Mucosa of rectum (tissue), 2 donors: ENCODE measurements around the gene ROCK2.

Experiments
- H3K27ac ChIP-seq, 2 donors: one replicate each; pipeline ENCODE4 v1.7.0; 2013; ENCODE audit warnings: inconsistent platforms in 2 of 2, low read depth in 2 of 2, low read length in 2 of 2
- H3K27me3 ChIP-seq, 2 donors: one replicate each; pipeline ENCODE4 v1.7.0; 2013; ENCODE audit warnings: low read length in 2 of 2; ENCODE audit not compliant: control insufficient read depth in 2 of 2, insufficient read depth in 2 of 2
- H3K36me3 ChIP-seq, 2 donors: one replicate each; pipeline ENCODE4 v1.7.0; 2013; ENCODE audit warnings: low read length in 2 of 2; ENCODE audit not compliant: control insufficient read depth in 2 of 2, insufficient read depth in 2 of 2
- H3K4me1 ChIP-seq, 2 donors: one replicate each; pipeline ENCODE4 v1.7.0; 2013; ENCODE audit warnings: low read length in 2 of 2, mild to moderate bottlenecking in 1 of 2; ENCODE audit not compliant: control insufficient read depth in 2 of 2, insufficient read depth in 2 of 2
- H3K4me3 ChIP-seq, 2 donors: one replicate each; pipeline ENCODE4 v1.7.0; 2013; ENCODE audit warnings: low read length in 2 of 2
- H3K9ac ChIP-seq, 2 donors: one replicate each; pipeline ENCODE4 v1.7.0; 2013; ENCODE audit warnings: low read length in 2 of 2, low read depth in 1 of 2, mild to moderate bottlenecking in 1 of 2
- H3K9me3 ChIP-seq, 2 donors: one replicate each; pipeline ENCODE4 v1.7.0; 2013; ENCODE audit warnings: low read length in 2 of 2; ENCODE audit not compliant: control insufficient read depth in 2 of 2
- donor health status: healthy.
- donor health status: Normal muscosa, but diverticular disease.

Gene ROCK2

GRCh38 chr2:11385216-11385615 lies 40.8 kb upstream of the ROCK2 start:
- H3K4me1 ChIP-seq, result peaks cover 44 to 50% of the 10 kb centered on the region in 2 donors
- peak overlapping the region; percentile 90 to 94 for H3K27ac ChIP-seq
- no peak overlapping the region for H3K9ac ChIP-seq
- H3K9me3 ChIP-seq, result no peaks in the 10 kb centered on the region
- H3K36me3 ChIP-seq, result no peaks in the 10 kb centered on the region
- no peak overlapping the region for H3K4me3 ChIP-seq
- no peaks in the 10 kb centered on the region for H3K27me3 ChIP-seq

DNA sequence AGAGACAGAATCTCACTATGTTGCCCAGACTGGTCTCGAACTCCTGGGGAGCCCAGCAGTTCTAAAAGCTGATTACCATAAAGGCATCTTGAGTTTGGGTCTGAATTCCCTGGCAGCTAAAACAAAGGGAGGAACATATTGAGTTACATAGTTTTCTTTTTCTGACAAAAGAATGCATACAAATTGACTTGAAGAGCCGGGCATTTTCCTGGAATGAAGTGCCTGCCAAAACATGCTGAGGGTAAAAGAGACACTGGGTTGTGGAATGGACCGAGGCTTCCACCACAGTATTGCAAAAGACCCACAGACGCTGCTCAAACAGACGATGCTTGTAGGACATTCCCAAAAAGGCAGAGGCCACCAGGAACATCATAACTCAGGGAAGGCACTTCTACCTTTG lies 35.1 kb upstream of the ROCK2 start:
- no peak overlapping the region for H3K4me3 ChIP-seq
- no peak overlapping the region for H3K27ac ChIP-seq
- no peak overlapping the region for H3K9ac ChIP-seq
- H3K9me3 ChIP-seq, result no peaks in the 10 kb centered on the region
- H3K27me3 ChIP-seq, result no peaks in the 10 kb centered on the region
- H3K36me3 ChIP-seq, result no peaks in the 10 kb centered on the region
- H3K4me1 ChIP-seq, result peaks cover 14 to 21% of the 10 kb centered on the region in 2 donors

DNA sequence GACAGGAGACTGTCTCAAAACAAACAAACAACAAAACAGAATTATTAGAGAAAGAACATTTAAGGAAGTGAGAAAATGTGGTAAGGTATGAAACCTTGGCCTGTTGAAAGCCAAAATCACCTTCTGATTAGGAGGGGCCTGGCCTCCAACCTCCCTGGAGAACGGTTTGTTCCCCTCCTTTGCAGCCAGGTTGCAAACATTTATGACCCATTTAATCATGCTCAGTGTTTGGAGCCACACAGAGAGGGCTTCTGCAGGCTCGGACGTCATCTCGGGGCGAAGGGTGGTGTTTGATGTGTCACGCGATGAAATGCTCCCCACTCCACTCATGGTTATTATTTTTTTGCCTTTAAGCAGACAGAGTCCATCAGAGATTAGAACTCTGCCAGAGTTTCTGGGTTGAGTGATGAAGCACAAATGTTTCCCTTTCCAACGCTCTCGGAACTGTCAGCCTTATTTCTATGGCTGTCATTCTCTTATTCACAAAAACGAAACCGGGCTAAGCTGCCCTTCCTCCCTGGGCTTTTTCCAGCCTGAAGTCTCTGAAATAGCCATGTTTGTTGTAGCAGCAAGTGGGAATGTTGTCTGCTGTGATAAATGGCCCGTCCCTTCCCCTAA lies 33.6 kb upstream of the ROCK2 start:
- H3K9me3 ChIP-seq, result no peaks in the 10 kb centered on the region
- H3K4me1 ChIP-seq, result peaks cover 24 to 28% of the 10 kb centered on the region in 2 donors
- H3K36me3 ChIP-seq, result no peaks in the 10 kb centered on the region
- peak overlapping the region; percentile 34 to 45 for H3K9ac ChIP-seq
- H3K4me3 ChIP-seq, result peak overlapping the region in 1 of 2 donors; percentile 38
- peak overlapping the region; percentile 59 to 64 for H3K27ac ChIP-seq
- H3K27me3 ChIP-seq, result no peaks in the 10 kb centered on the region

GRCh38 chr2:11376071-11376470 lies 31.6 kb upstream of the ROCK2 start:
- Histone ChIP-seq H3K27me3 (no peaks in the 10 kb centered on the region), H3K4me1 (peaks cover 39 to 41% of the 10 kb centered on the region in 2 donors), H3K9me3 (no peaks in the 10 kb centered on the region), H3K4me3 (no peak overlapping the region), H3K27ac (peak overlapping the region; percentile 26 to 93), H3K9ac (no peak overlapping the region), H3K36me3 (no peaks in the 10 kb centered on the region)

DNA sequence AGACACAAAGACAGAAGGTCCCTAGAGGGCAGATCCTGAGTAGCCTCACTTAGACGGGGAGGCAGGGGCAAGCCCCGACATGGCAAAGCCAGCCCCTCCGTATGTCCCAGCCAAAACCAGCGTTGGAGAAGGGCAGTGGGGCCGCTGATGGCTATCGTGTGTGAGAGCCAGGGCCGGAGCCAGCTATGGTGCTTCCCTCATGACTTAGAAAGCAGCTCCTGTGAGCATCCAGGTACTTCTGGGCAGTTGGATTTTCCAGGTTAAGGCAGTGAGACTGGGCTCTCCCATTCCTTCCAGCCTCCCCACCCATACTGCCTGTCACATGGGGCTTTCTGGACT lies 31.2 kb upstream of the ROCK2 start:
- Histone ChIP-seq H3K9me3 (no peaks in the 10 kb centered on the region), H3K4me3 (no peak overlapping the region), H3K4me1 (peaks cover 43 to 45% of the 10 kb centered on the region in 2 donors), H3K9ac (no peak overlapping the region), H3K27ac (peak overlapping the region; percentile 26 to 93), H3K27me3 (no peaks in the 10 kb centered on the region), H3K36me3 (no peaks in the 10 kb centered on the region)

- H3K27ac ChIP-seq, result peak overlapping the region; percentile 83 to 93
- no peaks in the 10 kb centered on the region for H3K27me3 ChIP-seq
- H3K9ac ChIP-seq, result peak overlapping the region in 1 of 2 donors; percentile 41
- H3K4me3 ChIP-seq, result peak overlapping the region in 1 of 2 donors; percentile 57
- no peaks in the 10 kb centered on the region for H3K36me3 ChIP-seq
- no peaks in the 10 kb centered on the region for H3K9me3 ChIP-seq
- peaks cover 45 to 48% of the 10 kb centered on the region in 2 donors for H3K4me1 ChIP-seq
These were observed 30.7 kb upstream of the ROCK2 start for GRCh38 chr2:11375025-11375688.

GRCh38 chr2:11373096-11373495 lies 28.7 kb upstream of the ROCK2 start:
- H3K4me1 ChIP-seq, result peaks cover 47 to 50% of the 10 kb centered on the region in 2 donors

GRCh38 chr2:11371092-11371937 lies 26.9 kb upstream of the ROCK2 start:
- H3K4me1 ChIP-seq, result peaks cover 51 to 56% of the 10 kb centered on the region in 2 donors
- H3K36me3 ChIP-seq, result no peaks in the 10 kb centered on the region
- peak overlapping the region; percentile 39 to 74 for H3K27ac ChIP-seq
- peak overlapping the region in 1 of 2 donors; percentile 26 for H3K4me3 ChIP-seq
- no peaks in the 10 kb centered on the region for H3K27me3 ChIP-seq
- H3K9me3 ChIP-seq, result no peaks in the 10 kb centered on the region
- no peak overlapping the region for H3K9ac ChIP-seq

More at GRCh38 chr2:11373096-11373495, 28.7 kb upstream of the ROCK2 start:
- H3K4me3 ChIP-seq, result no peak overlapping the region
- no peak overlapping the region for H3K9ac ChIP-seq
- H3K27me3 ChIP-seq, result no peaks in the 10 kb centered on the region
- H3K36me3 ChIP-seq, result no peaks in the 10 kb centered on the region
- H3K9me3 ChIP-seq, result no peaks in the 10 kb centered on the region
- H3K27ac ChIP-seq, result peak overlapping the region in 1 of 2 donors; percentile 31

DNA sequence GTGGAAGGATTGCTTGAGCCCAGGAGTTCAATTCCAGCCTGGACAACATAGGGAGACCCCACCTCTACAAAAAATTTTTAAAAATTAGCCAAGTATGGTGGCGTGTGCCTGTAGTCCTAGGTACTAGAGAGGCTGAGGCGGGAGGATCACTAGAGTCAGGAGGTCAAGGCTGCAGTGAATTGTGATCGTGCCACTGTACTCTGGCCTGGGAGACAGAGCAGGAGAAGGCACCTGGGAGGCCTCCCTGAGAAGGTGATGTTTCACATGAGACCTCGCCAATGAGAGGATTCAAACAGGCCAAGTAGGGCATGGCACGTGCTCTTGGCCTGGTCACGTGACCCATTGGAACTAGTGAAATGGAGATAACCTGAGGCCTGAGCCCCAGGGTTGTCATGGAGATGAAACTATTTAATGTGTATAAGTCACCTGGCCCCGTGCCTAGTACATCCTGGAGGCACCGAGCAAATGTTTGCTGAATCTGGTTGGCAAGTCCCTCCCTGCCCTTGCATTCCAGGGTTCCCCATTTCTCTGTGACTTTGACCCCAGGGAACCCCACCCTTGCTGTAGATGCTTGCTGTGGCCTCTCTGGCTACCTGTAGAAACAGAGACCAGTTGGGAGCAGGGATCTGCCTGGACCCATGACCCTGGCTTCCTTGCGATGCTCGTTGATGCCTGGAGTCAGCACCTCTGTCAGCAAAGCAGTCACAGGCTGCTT lies 26.1 kb upstream of the ROCK2 start:
- H3K9me3 ChIP-seq, result no peaks in the 10 kb centered on the region
- H3K36me3 ChIP-seq, result no peaks in the 10 kb centered on the region
- H3K4me3 ChIP-seq, result peak overlapping the region in 1 of 2 donors; percentile 14
- H3K27ac ChIP-seq, result peak overlapping the region; percentile 24 to 74
- H3K27me3 ChIP-seq, result no peaks in the 10 kb centered on the region
- H3K9ac ChIP-seq, result no peak overlapping the region
- H3K4me1 ChIP-seq, result peaks cover 46 to 56% of the 10 kb centered on the region in 2 donors
